Subcutaneous adipose tissue (tissue), 4 donors: ENCODE results near the gene A3GALT2. TPM values are rescaled to one million over a fixed set of nuclear protein-coding genes. Genes with fewer than 3 reads are reported as not detected.

Source experiments
- CTCF ChIP-seq: fragments of 450-650 bp; IDR thresholded peaks from one replicate; pipeline ENCODE4 v1.5.1; 2016; ENCODE audit warnings: low read depth, mild to moderate bottlenecking, control low read depth, antibody characterized with exemption, moderate library complexity
- total RNA-seq, 4 donors: library from RNA; depleted of rRNA; stranded (reverse); fragments of >200 nt; gene quantifications; one replicate each; pipeline ENCODE4 v1.1.0, GENCODE V29; 2016

Gene A3GALT2
- total RNA-seq, 4 donors from 2014 or later = not detected

DNA sequence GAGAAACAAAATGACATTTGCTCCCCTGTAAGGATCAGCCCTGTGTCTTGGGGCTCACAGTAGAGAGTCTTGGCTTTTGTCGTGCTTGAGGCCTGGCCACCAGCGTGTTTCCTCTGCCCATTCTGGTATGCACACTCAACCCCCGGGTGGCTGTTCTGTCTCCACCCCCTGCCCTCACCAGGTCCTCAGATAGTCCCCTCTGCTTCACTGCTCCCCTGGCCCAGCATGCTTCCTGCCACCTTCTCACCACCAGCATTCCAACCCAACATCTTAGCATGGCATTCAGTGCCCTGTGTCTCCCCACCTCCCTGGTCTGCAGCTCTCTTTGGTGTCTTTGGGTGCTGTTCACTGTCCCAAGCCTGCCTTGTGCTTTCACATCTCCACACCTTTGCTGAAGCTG is 48.4 kb downstream of the A3GALT2 start:
- no peak for TF ChIP-seq CTCF

GRCh38 chr1:33271666-33272505 is 49.0 kb downstream of the A3GALT2 start:
- no peak for TF ChIP-seq CTCF

GRCh38 chr1:33270808-33271465 is 50.0 kb downstream of the A3GALT2 start:
- TF ChIP-seq CTCF = no peak

DNA sequence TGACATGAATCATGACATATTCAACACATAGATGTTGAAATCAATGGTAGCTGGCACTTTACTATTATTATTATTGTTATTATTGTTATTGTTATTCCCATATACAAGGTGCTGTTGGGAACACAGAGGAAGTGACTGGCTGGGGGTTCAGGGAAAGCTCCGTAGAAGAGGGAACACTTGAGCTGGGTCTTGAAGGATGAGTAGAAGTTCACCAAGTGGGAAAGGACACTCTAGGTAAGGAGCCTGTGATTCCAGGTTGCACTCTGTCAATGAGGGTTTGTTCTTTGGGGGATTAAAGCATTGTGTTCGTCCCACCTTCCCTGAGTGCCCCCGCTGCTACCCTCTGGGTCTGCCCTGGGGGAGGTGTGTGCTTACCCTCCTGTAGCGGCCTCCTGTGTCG is 50.5 kb downstream of the A3GALT2 start:
- no peak for TF ChIP-seq CTCF

DNA sequence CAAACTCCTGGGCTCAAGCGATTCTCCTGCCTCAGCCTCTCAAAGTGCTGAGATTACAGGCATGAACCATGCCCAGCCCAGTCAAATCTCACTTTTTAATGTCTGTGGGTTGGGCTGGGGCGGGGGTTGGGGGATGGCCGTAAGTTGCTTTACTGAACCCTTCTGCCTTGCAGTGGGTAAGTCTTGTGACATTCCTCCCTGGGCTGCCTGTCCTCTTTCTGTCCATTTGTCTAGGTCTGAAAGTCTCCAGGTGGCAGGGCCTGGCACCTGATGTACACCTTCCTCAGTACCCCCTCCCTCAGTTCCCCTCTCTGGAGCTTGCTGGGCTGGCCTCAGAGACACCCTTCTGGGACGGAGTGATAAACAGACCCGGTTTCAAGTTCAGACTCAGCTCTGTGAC is 51.3 kb downstream of the A3GALT2 start:
- TF ChIP-seq CTCF = no peak

DNA sequence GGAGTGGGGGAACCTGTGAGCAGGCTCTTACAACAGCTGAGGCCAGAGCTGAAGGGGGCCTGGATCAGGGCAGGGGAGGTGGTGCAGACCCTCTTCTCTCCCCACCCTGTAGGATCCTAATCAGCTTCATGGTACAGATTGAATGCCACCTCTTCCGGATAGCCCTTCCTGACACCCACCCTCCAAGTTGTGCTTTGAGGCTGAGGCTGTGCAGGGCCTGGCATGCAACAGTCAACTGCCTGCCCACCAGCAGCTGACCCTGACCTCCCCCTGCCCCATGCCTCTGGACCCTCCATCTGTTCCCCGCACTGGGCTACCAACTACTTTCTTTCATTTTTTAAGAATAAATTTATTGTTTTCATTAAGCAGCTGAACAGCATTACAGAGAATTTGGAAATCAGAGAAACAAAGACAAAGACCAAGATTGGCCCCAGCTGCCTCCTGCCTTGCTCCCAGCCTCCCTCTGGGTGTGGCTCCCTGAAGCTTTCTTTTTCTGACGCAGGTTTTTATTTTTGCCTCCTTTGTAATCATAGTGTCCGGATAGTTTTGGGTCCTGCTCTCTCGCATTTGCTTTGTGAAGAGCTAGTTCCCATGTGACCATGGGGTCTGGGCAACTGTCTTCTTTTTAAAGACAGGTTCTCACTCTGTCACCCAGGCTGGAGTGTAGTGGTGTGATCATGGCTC is 51.8 kb downstream of the A3GALT2 start:
- TF ChIP-seq CTCF = no peak

DNA sequence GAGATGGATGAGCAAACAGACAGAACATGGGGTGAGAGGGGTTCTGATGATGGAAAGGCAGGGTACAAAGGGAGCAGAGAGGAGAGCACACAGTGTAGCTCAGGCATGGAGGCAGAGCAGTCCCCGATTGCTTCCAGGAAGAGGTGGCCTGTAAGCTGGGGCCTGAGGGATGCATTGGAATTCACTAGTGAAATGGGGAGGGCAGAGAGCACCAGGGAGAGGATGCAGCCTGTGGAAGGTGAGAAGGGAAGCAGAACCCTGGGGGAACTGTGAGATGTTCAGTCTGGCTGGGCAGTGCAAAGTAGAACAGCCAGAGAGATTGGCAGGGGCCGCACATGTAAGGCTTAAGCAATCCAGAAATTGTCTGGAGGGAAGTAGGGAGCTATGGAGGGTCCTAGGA is 52.4 kb downstream of the A3GALT2 start:
- TF ChIP-seq CTCF = no peak
